Measurements from ENCODE around the gene IGFN1. TPM values are rescaled to one million over a fixed set of nuclear protein-coding genes. Genes with fewer than 3 reads are reported as not detected.

The IGFN1 gene
- total and polyA plus RNA-seq, 10 of the 15 experiments (the other 5 are each of a cell fraction or from before 2014, with no cell fraction given): not detected

- TF ChIP-seq IRF5 (IDR thresholded peaks at IDR 0.05; ENCODE audit: borderline replicate concordance): no peak
Observed at GRCh38 chr1:201248721-201249559, 58.3 kb downstream of the IGFN1 start (continued).

- ChIA-PET CTCF (interaction anchor here (1.3 kb wide), 1 partner anchor 112 kb away, joined by 7 read pairs; no protein-coding TSS in a partner anchor), POLR2A (no interaction called here), SMC1A (ENCODE audit: uncharacterized antibody, unreplicated experiment) (no interaction called here), RAD21 (ENCODE audit: unreplicated experiment) (no interaction called here)
- Histone ChIP-seq H3K79me2 (ENCODE audit: control insufficient read depth, insufficient read depth, low read length) (no peaks in the 10 kb centered on the region), H3K9me3 (replicated peaks; ENCODE audit: control insufficient read depth, insufficient read depth, low read length) (no peaks in the 10 kb centered on the region), H3K9ac (ENCODE audit: control insufficient read depth, insufficient read depth, low read length) (no peak overlapping the region), H3K4me1 (ENCODE audit: control insufficient read depth, insufficient read depth, low read length) (no peaks in the 10 kb centered on the region), H3K4me2 (ENCODE audit: control insufficient read depth, insufficient read depth) (no peak overlapping the region), H3K36me3 (ENCODE audit: control insufficient read depth in 2 of 2, insufficient read depth in 2 of 2, low read length in 1 of 2) (no peaks in the 10 kb centered on the region), H3K27me3 (replicated peaks in 1 of 2; ENCODE audit: control insufficient read depth in 2 of 2, insufficient read depth in 2 of 2, low read length in 1 of 2) (no peaks in the 10 kb centered on the region), H3K4me3 (no peak overlapping the region), H3K27ac (ENCODE audit: control insufficient read depth, insufficient read depth) (no peak overlapping the region), H2AFZ (ENCODE audit: control insufficient read depth, low read depth, low read length) (no peak overlapping the region), H4K20me1 (ENCODE audit: control insufficient read depth, insufficient read depth) (no peaks in the 10 kb centered on the region)
- no peak for ATAC-seq
- TF ChIP-seq HDGF (IDR thresholded peaks at IDR 0.05) (no peak), FOXM1 (IDR thresholded peaks at IDR 0.05; ENCODE audit: low read depth, low read length) (no peak), ATF3 (IDR thresholded peaks at IDR 0.05; ENCODE audit: borderline replicate concordance, extremely low read depth, low read depth, low read length) (no peak), BRCA1 (IDR thresholded peaks at IDR 0.05; ENCODE audit: low read depth, low read length) (no peak), MLLT1 (IDR thresholded peaks at IDR 0.05) (no peak), TAF1 (IDR thresholded peaks at IDR 0.05; ENCODE audit: borderline replicate concordance, low read depth, low read length) (no peak), ZNF274 (IDR thresholded peaks at IDR 0.05; ENCODE audit: insufficient read depth, insufficient read length) (no peak), EP300 (IDR thresholded peaks at IDR 0.05; ENCODE audit: borderline replicate concordance in 1 of 2, control insufficient read depth in 1 of 2, low read depth in 2 of 2, low read length in 2 of 2) (no peak), ZBTB4 (CRISPR knock-in tag; IDR thresholded peaks at IDR 0.05) (no peak), CREM (IDR thresholded peaks at IDR 0.05; ENCODE audit: low read depth) (no peak)
- no TSS peak for BruUV-seq (replicated peaks)
- 16% methylated on average over 10 of the region's 10 CpGs for WGBS (ENCODE audit: insufficient coverage, insufficient replicate concordance, low lambda C conversion rate, missing lambda C conversion rate)
- in situ Hi-C loops (cut with MboI): no loop called here
- no peak for DNase-seq (ENCODE audit: low read depth, low spot score)
- intact Hi-C loops (cut with micrococcal nuclease; ENCODE audit: unreplicated experiment): loop anchor here (5.0 to 10.0 kb wide), 2 partner anchors 97 to 264 kb away; no protein-coding TSS in a partner anchor
- FAIRE-seq: no peak
Observed at GRCh38 chr1:201250326-201251011, 59.8 kb downstream of the IGFN1 start.

Data from GM12878 (cell line).